Stimulated activated naive CD4-positive, alpha-beta T cell treated with Interleukin-2 at 50 U/mL for 16 hours (primary cell): Measurements from ENCODE around the gene INPP4B.

Experiments
- DNase-seq: peaks from one replicate; lab custom pipeline; 2025; lab: John Stamatoyannopoulos, UW

INPP4B gene

DNA sequence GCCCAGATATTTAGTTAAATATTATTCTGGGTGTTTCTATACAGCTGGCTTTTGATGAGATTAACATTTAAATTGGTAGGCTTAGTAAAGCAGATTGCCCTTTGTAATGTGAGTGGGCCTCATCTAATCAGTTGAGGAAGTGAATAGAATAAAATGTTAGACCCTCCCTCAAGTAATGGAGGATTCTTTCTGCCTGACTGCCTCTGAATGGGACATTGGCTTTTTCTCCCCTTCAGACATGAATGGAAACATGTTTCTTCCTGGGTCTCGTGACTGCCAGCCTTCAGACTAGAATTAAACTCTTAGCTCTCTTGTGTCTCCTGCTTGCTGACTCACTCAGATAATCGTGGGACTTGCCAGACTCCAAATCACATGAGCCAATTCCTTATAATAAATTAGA lies 266.7 kb downstream of the INPP4B start:
- DNase-seq = no peak

DNA sequence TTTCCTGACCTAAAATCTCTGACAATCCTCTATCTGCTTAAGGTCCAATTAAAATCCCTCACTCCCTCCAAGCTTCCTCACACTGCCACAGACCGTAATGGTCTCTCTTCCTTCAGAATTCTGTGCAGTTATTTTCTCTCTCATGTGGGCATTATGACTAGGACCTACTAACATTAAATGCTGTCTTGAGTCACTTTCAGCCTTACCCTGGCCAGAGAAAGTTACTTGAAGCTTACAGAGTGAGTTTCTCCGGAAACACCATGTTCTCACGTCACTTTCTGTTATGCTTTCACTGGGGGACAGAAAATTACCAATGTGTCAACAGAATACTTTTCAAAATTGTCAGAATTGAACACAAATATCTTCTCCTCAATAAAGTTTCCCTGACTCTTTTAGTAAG lies 271.8 kb downstream of the INPP4B start:
- no peak for DNase-seq

DNA sequence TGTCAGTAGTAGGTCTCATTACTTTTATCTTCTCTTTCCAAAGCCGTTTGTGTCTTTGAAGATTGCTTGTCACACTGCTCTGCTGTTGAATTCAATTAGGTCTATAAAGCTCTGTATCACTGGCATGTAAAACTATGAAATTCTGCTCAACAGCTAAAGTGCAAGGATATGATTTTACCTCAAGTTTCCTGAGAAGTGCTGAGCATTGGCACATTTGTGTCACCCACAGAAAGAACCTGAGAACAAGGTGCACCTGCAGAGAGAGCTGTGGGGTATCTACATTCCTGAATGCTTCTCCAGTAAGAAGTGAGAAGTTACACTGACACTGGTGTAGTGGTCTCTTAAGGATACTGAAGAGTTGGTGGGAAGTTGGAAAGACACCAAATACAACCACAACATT lies 274.0 kb downstream of the INPP4B start:
- DNase-seq = no peak

DNA sequence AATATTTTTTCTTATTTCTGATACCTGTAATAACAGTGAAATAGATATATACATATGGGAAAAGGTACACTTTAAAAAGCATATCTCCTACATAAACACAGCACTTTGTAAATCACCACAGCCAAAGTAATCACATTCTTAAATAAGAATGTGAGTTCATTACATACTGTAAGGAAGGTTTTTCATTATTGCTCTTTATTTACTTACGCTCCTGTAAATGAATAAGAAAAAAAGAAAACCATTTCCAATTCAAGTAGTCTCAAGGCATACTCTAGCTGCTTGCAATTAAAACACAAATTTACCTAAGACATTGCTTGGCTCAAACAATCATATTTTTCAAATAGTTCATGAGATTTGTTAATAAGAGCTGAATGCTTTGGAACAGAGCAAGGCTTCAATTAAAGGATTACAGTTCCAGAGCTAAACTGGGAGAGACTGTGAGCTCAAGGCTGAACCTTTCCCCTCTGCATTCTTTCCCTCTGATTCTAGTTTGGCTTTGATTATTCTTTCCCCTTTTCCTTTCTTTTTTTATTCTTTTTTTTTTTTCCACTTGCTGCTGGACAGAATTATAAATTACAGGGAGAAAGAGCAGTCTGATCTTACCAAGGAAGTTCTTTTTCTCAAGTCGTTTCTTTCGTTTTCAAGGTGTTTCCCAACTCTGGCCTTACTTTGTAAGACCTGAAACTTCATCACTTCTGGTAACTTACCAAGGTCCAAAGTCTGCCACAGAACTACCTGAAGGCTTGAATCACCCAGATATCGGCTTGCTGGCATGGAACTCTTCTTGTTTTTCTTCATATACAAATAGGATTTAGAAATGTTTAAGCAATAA lies 278.3 kb downstream of the INPP4B start:
- DNase-seq = no peak

DNA sequence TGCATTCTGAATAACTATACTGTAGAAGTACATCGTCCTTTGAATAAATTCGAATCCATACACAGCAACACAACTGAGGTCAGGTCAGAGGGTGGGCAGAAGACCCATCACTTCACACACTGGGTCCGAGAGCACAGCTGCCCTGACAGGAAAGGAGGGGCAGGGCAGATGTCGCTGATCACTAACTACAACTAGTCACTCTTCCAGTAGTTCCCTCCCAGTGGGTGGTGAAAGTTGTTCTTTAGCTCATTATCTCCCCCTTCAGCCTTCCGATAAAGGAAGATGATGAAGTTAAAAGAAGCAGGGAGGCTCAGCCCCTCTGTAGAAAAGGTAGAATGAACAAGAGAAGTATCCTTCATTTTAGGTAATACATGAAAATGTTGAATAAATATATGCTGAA lies 278.9 kb downstream of the INPP4B start:
- peak; percentile 60 for DNase-seq

DNA sequence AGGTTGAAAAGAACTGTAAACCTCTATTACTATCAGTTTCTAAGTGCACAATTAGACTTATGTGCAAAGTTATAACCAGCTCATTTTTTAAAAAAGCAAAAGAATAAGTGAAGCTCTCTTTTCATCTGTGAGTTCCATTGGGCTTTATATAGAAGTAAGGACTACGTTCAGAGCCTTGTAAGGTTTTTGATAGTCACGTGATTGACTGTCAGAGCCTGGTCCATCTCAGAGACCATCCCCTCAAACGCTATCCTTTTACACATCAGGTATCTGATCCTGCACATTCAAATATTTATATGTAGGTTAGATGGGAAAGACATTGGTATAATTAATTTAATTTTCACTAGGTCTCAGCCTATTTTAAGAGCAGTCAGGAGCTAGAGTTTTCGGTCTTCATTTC lies 279.3 kb downstream of the INPP4B start:
- no peak for DNase-seq

DNA sequence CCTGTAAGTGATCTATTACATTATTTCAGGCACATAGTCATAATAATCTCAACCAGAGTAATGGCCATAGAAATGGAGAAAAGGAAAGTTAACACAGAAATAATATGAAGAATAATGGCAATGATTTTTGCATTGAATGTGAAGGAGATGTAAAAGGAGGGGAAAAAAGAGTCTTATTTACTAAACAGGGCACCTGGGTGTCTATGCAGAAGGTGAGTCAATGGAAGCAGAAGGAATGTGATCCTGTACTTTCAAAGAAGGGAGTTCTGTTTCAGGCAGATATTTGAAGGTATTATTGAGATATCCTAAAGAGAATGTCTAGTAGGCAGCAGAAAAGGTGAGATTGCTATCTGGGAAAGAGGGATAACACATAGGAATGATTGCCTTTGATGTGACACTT lies 279.9 kb downstream of the INPP4B start:
- DNase-seq = no peak

DNA sequence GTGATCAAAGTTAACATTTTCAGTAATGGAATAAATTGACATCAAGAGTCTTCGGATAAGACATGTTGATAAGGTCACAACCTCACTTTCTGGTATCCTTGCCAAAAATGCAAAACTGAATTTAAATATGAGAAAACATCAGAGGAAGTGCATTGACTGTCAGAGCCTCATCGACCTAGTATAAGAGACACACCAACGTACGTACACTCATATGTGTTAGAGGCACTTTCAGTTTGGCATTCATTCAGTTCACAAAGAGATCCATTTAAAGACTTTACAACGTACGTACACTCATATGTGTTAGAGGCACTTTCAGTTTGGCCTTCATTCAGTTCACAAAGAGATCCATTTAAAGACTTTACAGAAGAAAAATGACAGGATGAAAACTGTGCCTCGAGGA lies 280.3 kb downstream of the INPP4B start:
- no peak for DNase-seq

DNA sequence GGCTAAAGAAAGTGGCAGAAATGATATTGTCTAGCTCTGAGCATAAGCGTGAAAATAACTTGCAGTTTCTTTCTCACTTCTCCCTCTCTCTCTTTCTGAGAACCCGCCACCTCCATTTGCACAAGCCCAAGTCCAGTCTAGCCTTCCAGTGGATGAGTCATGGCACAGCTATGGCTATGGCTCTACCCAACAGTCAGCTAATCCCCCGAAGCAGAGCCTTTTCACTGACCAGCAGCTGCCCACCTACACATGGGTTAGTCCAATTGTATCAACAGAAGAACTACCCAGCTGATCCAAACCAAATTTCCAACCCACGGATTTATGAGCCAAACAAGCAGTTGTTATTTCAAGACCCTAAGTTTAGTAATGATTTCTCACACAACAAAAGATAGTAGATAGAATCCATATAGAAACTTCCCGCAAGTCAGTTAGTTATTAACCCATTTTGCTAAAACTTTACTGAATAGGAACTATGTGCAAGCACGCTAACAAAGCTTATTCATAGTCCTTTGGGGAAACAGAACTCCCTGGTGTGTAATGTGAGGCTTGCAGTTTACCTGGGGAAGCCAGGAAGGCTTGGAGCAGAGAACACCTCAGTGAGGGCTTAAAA lies 282.3 kb downstream of the INPP4B start:
- no peak for DNase-seq

DNA sequence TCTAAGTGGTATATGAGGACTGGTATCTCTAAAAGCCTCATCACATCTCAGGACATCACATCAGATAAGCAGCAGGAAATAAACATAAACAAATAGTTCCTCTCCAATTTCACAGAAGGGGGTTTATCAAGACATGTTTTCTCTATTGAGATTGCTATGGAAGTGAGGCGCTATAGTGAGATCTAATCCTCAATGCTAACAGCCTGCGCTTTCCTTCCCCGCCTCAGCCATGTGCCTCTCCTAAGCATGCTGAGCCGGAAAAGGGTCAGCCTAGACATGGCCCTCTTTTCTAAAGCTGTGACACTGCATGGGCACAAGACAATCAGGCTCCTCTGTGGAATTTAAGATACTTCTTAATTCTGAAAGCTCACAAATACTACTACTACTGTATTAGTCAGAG lies 286.1 kb downstream of the INPP4B start:
- DNase-seq = no peak

DNA sequence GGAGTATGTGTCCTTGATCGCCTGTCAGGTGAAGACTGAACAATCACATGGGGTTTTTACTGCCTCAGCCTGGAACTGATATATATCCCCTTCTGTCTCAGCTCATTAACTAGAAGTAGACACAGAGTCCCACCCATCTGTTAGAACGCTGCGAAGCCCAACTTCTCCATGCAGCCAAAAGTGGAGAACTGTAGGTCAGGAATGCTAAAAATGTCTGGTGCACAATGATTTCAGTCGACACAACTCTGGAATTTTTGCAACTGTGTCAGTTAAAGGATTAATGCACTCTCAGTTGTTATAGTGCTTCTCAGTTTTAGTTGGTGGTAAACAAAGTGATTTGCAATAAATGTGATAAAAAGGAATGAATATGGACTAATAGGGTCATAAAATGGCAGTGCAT lies 287.2 kb downstream of the INPP4B start:
- DNase-seq = no peak

DNA sequence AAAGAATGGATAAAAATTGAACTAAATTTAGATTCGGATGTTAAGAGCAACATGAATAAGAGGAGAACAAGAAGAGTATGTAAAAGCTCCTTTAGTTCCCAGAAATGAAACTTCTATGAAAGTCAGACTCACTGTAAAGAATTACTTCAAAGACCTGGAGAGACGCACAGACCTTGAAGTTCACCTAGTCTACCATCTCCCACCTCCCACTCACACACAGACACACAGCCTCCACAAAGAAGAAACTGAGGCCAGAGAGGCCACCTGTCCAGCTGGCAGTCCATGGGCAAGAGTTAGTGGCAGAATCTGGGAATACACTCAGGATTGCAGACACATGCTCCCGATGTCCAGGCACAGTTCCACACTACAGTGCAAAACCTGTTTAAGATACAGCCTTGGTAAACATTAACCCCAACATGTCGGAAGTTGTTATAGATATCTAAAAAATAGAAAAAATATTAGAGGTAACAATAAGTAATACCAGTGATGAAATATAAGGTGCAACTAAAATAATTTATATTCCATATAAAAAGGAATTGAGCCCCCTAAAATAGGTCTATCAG lies 288.8 kb downstream of the INPP4B start:
- DNase-seq = no peak

DNA sequence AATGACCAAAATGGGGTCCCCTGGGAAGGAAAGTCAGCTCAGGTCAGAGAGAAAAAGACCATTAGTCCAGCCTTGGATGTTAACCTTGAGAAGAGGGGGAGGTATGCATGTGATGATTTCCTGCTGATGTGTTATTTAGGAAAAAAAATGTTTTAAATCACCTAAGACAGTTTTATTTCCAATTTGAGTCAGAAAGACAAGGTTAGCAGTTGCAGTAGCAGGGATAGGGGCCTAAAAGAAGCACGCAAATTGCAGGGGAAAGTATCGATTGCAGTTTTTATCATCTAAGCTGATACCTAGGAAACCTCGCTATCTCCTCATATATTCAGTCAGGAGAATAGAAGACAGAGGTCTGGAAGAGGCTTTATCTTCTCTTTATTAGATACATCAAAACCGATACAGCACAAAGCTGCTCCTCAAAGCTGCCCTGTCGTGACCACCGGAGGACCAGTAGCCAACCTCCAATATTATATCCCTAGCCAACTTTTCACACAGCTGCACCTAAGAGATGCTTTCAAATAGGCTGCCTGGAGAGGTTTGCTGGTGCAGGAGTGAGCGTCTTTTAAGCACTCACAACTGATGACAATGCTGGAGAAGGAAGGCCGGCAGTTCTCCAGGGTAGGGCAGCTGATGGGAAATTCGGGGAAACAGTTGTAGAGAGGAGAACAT lies 289.4 kb downstream of the INPP4B start:
- DNase-seq = no peak

DNA sequence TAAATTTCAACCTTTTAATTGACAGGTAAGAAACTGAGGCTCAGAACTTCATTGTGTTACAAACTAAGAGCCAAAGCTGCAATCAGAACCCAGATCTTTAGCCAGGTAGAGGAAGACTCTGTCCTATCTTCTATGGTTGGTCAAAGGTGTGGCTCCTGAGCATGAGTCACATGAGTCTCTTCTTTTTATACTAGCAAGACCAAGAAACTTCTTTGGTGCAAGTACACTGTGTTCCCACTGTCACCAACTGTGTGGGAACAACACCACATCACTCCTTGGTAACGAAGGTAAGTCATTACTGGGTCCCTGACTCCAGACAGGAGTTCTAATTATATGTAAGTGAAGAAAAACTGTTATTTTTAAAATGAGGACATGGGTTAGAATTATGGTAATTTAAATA lies 290.1 kb downstream of the INPP4B start:
- DNase-seq = no peak

DNA sequence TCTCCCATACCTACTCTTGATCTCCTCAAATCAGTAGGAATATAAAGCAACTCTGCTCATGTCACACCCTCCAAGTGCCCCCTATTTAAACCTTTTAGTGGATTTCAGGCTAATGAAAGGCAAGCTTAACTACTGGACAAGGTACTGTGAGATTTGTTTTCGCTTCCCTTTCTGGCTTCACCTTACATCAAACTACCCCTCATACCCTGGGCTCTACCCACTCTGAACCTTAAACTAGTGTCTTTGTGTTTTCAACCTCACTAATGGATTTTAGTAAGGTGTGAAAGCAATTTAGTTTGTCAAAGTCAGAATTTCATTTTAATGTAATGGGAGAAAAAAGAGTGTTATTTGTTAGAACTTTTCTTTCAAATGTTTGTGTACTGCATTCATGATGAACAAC lies 291.7 kb downstream of the INPP4B start:
- DNase-seq = no peak

DNA sequence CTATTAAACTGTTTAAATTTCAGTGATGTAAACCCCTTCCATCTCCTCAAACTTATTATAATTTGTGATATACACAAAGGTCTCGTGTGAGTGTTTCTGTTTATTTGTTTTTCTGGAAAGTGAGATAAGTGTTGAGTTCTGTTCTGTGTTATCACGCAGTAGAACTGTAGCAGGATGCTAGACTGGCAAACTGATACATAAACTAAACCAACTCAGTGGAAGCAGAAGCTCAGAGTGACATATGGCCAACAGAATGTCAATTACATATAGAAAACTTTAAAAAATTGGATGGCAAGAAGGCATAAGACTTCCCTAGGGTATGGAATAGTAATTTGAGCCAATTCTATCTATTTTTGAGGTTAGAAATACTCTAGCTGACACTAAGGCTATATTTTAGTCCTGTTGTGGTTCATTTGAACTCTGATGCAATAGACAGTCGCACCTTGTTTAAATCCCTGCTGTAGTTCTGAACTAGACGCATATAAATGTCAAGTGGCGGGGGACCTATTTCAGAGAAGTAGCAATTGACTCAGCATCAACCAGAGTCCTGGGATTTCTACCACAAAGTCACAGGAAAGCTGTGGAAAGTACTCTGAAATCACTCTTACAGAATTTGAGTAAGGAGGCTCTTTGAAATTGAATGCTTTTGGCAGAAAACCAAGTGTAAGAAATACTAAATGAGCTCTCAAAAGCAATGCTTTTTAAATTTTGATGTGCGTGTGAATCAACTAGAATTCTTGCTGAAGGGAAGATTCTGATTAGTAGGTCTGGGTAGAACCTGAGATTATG lies 294.4 kb downstream of the INPP4B start:
- DNase-seq = no peak

DNA sequence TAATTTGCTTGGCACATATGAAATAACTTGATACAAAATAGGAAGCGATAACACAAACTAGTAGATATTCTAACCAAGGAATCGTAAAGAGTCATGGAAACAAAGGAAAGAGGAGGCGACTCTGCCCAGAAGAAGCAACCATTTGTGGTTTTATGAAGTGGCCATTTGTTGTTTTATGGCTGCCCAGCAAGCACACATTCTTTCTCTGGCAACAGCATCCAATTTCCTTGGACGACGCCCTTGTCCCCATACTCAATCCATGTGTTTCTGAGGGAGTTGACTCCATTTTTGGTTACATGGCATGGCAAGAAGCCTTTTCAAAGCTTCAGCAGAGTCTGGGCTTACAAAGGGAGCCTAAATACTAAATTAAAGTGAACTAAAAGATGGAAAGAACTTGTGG lies 295.1 kb downstream of the INPP4B start:
- no peak for DNase-seq

DNA sequence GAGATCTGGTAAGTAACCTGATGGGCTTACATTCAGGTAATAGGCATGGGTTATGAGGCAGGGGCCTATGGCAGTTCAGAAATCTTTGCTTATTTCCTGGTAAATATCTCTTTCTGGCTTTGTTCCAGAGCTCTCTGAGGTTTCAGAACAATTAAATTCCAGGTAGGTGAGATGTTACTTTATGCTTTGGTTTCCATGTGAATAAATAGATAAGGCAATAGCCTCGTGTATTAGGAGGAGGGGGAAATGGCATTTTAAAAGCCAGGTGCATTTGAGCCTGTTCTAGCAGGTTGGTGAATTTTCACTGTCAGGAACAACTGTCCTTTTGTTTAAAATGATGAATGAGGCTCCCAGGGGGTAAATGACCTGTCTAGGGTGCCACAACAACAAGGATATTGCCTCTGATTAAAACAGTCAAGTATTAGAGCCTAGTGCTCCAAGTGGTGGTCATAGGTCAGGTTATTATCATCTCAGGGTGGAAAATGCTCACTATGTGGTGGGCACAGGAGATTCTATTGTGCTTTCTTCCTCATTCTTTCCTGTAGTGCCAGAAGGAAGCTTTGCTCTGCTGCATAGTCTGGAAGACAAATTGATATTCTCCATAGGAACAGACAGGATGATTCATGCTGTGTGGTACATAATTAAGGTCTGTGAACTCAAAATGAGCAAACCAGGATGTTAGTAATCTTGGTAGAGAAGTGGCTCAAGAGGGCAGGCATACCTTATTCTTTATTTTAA lies 296.2 kb downstream of the INPP4B start:
- DNase-seq = no peak

DNA sequence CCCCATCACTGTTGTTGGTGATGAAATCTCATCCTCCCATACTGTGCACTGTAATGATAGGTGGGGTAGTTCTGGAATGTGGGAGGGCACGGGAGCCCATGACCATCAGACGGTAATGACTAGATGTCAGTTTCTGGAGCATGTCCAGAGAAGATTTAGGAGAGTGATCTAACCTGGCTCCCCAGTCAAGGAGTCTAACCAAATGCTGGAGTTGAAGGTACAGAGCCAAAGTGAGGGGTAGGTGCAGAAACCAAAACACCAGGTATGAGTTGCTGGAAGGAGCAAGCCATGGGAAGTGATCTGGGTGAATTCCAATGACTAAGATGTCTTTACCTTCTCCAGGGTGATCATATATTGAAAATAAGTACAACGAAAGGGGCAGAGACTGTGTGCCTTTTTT lies 296.9 kb downstream of the INPP4B start:
- no peak for DNase-seq

DNA sequence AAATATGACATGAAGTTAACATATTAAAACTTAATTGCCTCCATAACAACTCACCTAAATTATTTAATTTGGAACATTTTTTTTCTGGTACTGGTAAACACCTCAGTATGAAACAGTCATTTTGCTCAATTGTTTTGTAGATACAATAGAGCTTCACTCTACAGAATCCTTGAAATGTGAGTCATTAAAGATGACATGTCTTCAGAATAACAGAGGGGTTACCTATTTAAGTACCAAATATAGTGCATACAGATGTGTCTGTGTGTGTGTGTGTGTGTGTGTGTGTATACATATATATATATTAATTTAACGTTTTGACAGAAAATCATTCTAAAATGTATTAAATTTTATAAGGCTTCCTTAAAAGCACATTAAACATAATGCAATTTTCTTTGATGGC lies 297.6 kb downstream of the INPP4B start:
- no peak for DNase-seq

DNA sequence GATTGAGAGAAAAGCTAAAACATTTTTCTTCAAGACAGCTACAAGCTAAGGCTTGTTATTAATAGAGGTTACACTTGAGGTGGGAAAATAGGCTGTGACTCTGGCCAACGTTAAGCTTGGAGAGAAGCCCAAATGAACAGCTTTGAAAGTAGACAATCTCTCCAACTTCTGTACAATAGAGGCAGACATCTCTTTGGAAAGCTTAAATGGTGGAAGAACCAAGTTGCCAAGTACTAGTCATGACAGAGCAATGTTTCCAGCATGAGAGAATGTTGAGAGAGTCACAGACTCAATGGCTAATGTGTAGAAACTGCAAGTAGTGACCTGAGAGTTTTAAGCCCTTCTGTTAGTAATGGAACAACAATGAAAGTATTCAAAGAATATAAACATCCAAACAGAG lies 298.1 kb downstream of the INPP4B start:
- no peak for DNase-seq

DNA sequence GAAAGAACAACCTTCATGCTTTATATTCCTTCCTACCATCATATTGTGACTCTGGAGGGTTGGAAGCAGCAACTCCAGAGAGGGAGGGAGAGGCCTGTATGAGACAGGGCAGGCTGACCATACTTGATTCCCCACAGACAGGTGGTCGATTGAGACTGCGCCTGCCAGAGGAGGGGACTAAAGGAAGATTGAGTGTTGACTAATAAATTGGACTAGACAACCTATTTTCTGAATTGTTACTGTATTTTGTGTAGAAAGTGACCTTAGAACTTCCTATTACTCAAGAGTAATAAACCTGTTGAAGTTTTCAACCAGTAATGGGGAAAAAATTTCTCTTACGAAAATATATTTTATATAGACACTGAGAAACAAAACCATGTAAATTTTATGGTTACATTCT lies 301.5 kb downstream of the INPP4B start:
- no peak for DNase-seq
